ENCODE data around the gene FAM117A. TPM values are rescaled to one million over a fixed set of nuclear protein-coding genes. Genes with fewer than 3 reads are reported as not detected.

FAM117A gene
- total and polyA plus RNA-seq, 12 donors: 4.0 to 14.0 (median 10.1) TPM

DNA sequence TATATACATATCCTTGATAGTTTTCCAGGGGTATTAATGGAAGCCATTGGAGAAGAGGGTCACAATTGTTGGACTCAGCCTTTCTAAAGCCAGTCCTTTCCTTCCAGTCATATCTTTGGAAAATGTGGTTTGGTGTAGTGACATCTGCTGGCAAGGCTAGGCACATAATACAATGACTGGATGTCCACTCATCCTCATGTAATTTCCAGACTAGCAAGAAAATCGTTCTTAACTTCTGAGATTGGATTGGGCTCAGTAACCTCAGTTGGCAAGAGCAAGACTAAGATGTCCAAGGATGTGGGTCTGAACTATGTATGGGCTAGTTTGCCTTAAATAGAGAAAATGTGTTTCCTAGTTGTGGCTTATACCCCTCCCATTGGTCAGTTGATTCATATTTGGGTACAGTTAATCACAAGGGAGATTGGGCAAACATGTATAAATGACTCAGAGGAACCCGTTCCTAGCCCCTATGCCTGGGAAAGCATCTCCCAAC, 15.9 kb upstream of the FAM117A start:
- TF ChIP-seq, protein P1, sequence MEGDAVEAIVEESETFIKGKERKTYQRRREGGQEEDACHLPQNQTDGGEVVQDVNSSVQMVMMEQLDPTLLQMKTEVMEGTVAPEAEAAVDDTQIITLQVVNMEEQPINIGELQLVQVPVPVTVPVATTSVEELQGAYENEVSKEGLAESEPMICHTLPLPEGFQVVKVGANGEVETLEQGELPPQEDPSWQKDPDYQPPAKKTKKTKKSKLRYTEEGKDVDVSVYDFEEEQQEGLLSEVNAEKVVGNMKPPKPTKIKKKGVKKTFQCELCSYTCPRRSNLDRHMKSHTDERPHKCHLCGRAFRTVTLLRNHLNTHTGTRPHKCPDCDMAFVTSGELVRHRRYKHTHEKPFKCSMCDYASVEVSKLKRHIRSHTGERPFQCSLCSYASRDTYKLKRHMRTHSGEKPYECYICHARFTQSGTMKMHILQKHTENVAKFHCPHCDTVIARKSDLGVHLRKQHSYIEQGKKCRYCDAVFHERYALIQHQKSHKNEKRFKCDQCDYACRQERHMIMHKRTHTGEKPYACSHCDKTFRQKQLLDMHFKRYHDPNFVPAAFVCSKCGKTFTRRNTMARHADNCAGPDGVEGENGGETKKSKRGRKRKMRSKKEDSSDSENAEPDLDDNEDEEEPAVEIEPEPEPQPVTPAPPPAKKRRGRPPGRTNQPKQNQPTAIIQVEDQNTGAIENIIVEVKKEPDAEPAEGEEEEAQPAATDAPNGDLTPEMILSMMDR (IDR thresholded peaks at IDR 0.05): peak in 8 of 9 donors; percentile 31 to 78 (median 64)
- ATAC-seq (peak; percentile 19 to 68 (median 64)), DNase-seq (peak in 1 of 2 donors; percentile 42)
- Histone ChIP-seq H3K27ac (peak overlapping the region in 3 of 10 donors; percentile 17 to 60 (median 17)), H3K27me3 (no peaks in the 10 kb centered on the region), H3K36me3 (no peaks in the 10 kb centered on the region), H3K9me3 (no peaks in the 10 kb centered on the region), H3K4me1 (peaks cover 4 to 68% (median 46%) of the 10 kb centered on the region in 9 donors), H3K4me3 (no peak overlapping the region)
- WGBS, 2 donors: 16 to 23% methylated on average over 2 of the region's 2 CpGs
- intact Hi-C loops (cut with DNase I): loop anchor here (1.0 to 10.0 kb wide), 13 partner anchors 47 to 215 kb away; partner anchors contain the start of genes SLC35B1 (in 4 of the 10), NXPH3 (in 1 of the 10) and TAC4 (in 1 of the 10)

DNA sequence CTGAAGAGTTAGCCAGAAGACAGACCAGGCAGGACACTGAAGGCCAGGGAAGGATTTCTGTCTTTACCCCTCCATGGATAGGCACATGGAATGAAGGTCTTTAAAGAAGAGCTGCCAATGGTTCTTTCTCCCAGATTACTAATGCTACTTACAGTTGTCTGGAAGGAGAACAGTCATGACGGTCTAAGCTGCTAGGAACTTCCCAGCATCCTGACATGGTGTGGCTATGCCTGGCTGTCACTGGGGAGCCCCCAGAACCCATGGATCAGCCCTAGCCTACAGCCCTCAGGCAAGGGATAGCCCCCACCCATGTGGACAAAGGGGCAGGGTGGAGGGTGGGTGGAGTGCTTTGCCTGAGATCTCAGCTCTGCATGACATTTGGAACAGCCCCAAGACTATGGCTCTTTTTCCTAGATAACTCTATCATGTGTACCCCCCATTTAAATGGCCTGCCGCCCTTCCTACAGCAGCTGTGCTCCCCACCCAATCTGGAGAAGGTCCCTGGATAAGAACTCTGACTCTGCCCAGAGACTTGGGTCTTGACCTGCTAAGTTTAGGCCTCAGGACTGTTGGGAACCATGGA, 15.3 kb upstream of the FAM117A start:
- intact Hi-C loops (cut with DNase I): loop anchor here in 9 of 10 donors (1.0 to 10.0 kb wide), 11 partner anchors 47 to 212 kb away; partner anchors contain the start of genes SLC35B1 (in 4 of the 9) and NXPH3 (in 1 of the 9)
- Histone ChIP-seq H3K36me3 (no peaks in the 10 kb centered on the region), H3K4me1 (peaks cover 4 to 64% (median 45%) of the 10 kb centered on the region in 9 donors), H3K27ac (peak overlapping the region in 4 of 10 donors; percentile 7 to 60 (median 17)), H3K27me3 (no peaks in the 10 kb centered on the region), H3K4me3 (no peak overlapping the region), H3K9me3 (no peaks in the 10 kb centered on the region)
- TF ChIP-seq, protein P1 (IDR thresholded peaks at IDR 0.05): no peak
- WGBS, 2 donors: 81 to 87% methylated on average over 2 of the region's 2 CpGs
- DNase-seq (no peak), ATAC-seq (peak in 1 of 8 donors; percentile 4)

DNA sequence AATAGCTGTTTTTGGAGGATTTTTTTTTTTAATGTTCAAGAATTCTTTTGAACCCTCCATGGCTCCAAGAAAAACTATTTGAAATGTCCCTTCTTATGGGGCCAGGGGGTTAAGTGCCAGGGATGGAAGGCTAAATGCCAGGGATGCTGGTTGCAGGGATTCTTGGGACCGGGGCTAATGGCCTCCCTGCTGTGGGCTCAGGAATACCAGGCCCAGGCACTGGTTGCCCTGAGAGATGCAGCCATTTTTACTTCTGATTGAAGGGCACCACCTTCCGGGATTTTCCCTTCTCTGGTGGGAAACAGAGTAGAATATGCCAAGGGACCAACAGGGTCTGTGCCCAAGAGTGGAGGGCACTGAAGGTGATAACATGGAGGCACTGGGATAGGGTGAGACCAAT, 13.6 kb upstream of the FAM117A start:
- Histone ChIP-seq H3K9me3 (no peaks in the 10 kb centered on the region), H3K27me3 (no peaks in the 10 kb centered on the region), H3K4me1 (peaks cover 0 to 47% (median 32%) of the 10 kb centered on the region in 9 donors), H3K36me3 (no peaks in the 10 kb centered on the region), H3K27ac (peak overlapping the region in 1 of 10 donors; percentile 41), H3K4me3 (no peak overlapping the region)
- TF ChIP-seq, protein P1 (IDR thresholded peaks at IDR 0.05): no peak
- no peak for DNase-seq
- intact Hi-C loops (cut with DNase I): loop anchor here in 7 of 10 donors (5.0 to 10.0 kb wide), 7 partner anchors 45 to 210 kb away; partner anchors contain the start of genes SLC35B1 (in 3 of the 7) and NXPH3 (in 1 of the 7)
- whole genome bisulfite sequencing, 2 donors: 88 to 91% methylated on average over 2 of the region's 2 CpGs
- ATAC-seq: no peak

GRCh38 chr17:49776551-49777300, 12.8 kb upstream of the FAM117A start:
- H3K36me3 ChIP-seq: no peaks in the 10 kb centered on the region
- DNase-seq: no peak
- no peaks in the 10 kb centered on the region for H3K9me3 ChIP-seq
- H3K4me3 ChIP-seq: no peak overlapping the region
- TF ChIP-seq, protein P1 (IDR thresholded peaks at IDR 0.05): no peak
- H3K27me3 ChIP-seq: no peaks in the 10 kb centered on the region
- WGBS, 2 donors: 58 to 66% methylated on average over 8 of the region's 8 CpGs
- peak overlapping the region in 7 of 10 donors; percentile 1 to 49 (median 30) for H3K27ac ChIP-seq
- H3K4me1 ChIP-seq: peaks cover 0 to 45% (median 32%) of the 10 kb centered on the region in 9 donors
- intact Hi-C loops (cut with DNase I): loop anchor here in 7 of 10 donors (5.0 to 10.0 kb wide), 7 partner anchors 44 to 209 kb away; partner anchors contain the start of genes SLC35B1 (in 3 of the 7) and NXPH3 (in 1 of the 7)
- peak in 7 of 8 donors; percentile 19 to 59 (median 35) for ATAC-seq

All from heart right ventricle (tissue), 16 donors.